IMR-90 (cell line): ENCODE measurements around the gene HPN. TPM values are rescaled to one million over a fixed set of nuclear protein-coding genes. Genes with fewer than 3 reads are reported as not detected.

Experiments used
- ATAC-seq: fragments of 200-7000 bp; cut with Tn5 transposase; 2 replicates; pipeline ENCODE4 v1.9.1; 2020; ENCODE audit warnings: low read depth, mild to moderate bottlenecking, moderate library complexity
- BruUV-seq: library from RNA; stranded (reverse); fragments of 400-500 nt; replicated peaks from 2 replicates; lab custom pipeline; 2021; lab: Mats Ljungman, UMichigan
- CTCF ChIA-PET: fragments of 300-600 bp; formaldehyde crosslinking; extraction: SDS; loops from one replicate; lab custom pipeline; 2021; ENCODE audit warnings: antibody characterized with exemption; lab: Yijun Ruan, JAX
- POLR2A ChIA-PET: fragments of 300-600 bp; sonication (Branson Sonifier 250); formaldehyde crosslinking; loops from one replicate; lab custom pipeline; 2022; ENCODE audit warnings: antibody characterized with exemption; ENCODE audit not compliant: unreplicated experiment; lab: Charles Lee
- DNase-seq: peaks from one replicate; pipeline ENCODE4 v3.0.0; 2013
- H2AFZ ChIP-seq: replicated peaks from 2 replicates; pipeline ENCODE3; 2013; ENCODE audit warnings: low read length, mild to moderate bottlenecking; ENCODE audit not compliant: poor library complexity
- H2AK5ac ChIP-seq: 2 replicates; pipeline ENCODE4 v1.6.1; 2013; ENCODE audit warnings: low read depth, low read length, inconsistent platforms
- H2AK9ac ChIP-seq: replicated peaks from 2 replicates; pipeline ENCODE3; 2013; ENCODE audit warnings: mild to moderate bottlenecking, low read depth, low read length, moderate library complexity; ENCODE audit not compliant: poor library complexity
- H2BK120ac ChIP-seq: 2 replicates; pipeline ENCODE4 v1.6.1; 2013; ENCODE audit warnings: low read depth, low read length, inconsistent platforms
- H2BK15ac ChIP-seq: 3 replicates; pipeline ENCODE4 v1.6.1; 2013; ENCODE audit warnings: low read depth, low read length, inconsistent platforms
- H2BK20ac ChIP-seq: 2 replicates; pipeline ENCODE4 v1.6.1; 2013; ENCODE audit warnings: low read depth, mild to moderate bottlenecking, inconsistent platforms, low read length, moderate library complexity
- H2BK5ac ChIP-seq: 2 replicates; pipeline ENCODE4 v1.6.1; 2013; ENCODE audit warnings: mild to moderate bottlenecking, low read depth, low read length, inconsistent platforms; ENCODE audit not compliant: poor library complexity, severe bottlenecking
- H3K14ac ChIP-seq: replicated peaks from 2 replicates; pipeline ENCODE4 v1.6.1; 2013; ENCODE audit warnings: low read depth, low read length, inconsistent platforms
- H3K18ac ChIP-seq: 2 replicates; pipeline ENCODE4 v1.6.1; 2013; ENCODE audit warnings: low read depth, low read length, control low read depth
- H3K23ac ChIP-seq: 2 replicates; pipeline ENCODE4 v1.6.1; 2013; ENCODE audit warnings: low read depth, low read length, inconsistent platforms
- H3K27ac ChIP-seq: 2 replicates; pipeline ENCODE4 v1.5.1; 2013; ENCODE audit warnings: mild to moderate bottlenecking, control low read depth, low read length; ENCODE audit not compliant: insufficient read depth
- H3K27me3 ChIP-seq: 2 replicates; pipeline ENCODE4 v1.6.1; 2013; ENCODE audit warnings: low read length; ENCODE audit not compliant: control insufficient read depth, insufficient read depth
- H3K36me3 ChIP-seq: 2 replicates; pipeline ENCODE4 v1.6.1; 2013; ENCODE audit warnings: low read length, mixed read lengths; ENCODE audit not compliant: control insufficient read depth, insufficient read depth
- H3K4ac ChIP-seq: 2 replicates; pipeline ENCODE4 v1.6.1; 2013; ENCODE audit warnings: low read depth, low read length, inconsistent platforms
- H3K4me1 ChIP-seq: 2 replicates; pipeline ENCODE4 v1.6.1; 2013; ENCODE audit warnings: low read length, mixed read lengths; ENCODE audit not compliant: control insufficient read depth, insufficient read depth
- H3K4me2 ChIP-seq: 2 replicates; pipeline ENCODE4 v1.6.1; 2013; ENCODE audit warnings: low read depth, mild to moderate bottlenecking, control low read depth, low read length, moderate library complexity
- H3K4me3 ChIP-seq: 2 replicates; pipeline ENCODE4 v1.5.1; 2013; ENCODE audit warnings: low read depth, mild to moderate bottlenecking, control low read depth, low read length, moderate library complexity; ENCODE audit not compliant: insufficient read depth
- H3K56ac ChIP-seq: 2 replicates; pipeline ENCODE4 v1.6.1; 2013; ENCODE audit warnings: low read length, inconsistent platforms; ENCODE audit not compliant: insufficient read depth; ENCODE audit errors: extremely low read depth
- H3K79me1 ChIP-seq, 2 experiments: 2 replicates each; pipeline ENCODE4 v1.6.1; 2013; ENCODE audit warnings: low read length in 2 of 2, inconsistent platforms in 1 of 2, low read depth in 1 of 2
- H3K9ac ChIP-seq: 2 replicates; pipeline ENCODE4 v1.6.1; 2013; ENCODE audit warnings: low read depth, low read length, control low read depth
- H3K9me1 ChIP-seq: 2 replicates; pipeline ENCODE4 v1.6.1; 2013; ENCODE audit warnings: low read length, inconsistent platforms; ENCODE audit not compliant: insufficient read depth
- H3K9me3 ChIP-seq: 2 replicates; pipeline ENCODE4 v1.6.1; 2013; ENCODE audit warnings: low read length; ENCODE audit not compliant: control insufficient read depth, insufficient read depth
- H4K20me1 ChIP-seq: 2 replicates; pipeline ENCODE4 v1.6.1; 2013; ENCODE audit warnings: low read length, inconsistent platforms; ENCODE audit not compliant: insufficient read depth
- H4K5ac ChIP-seq: 2 replicates; pipeline ENCODE4 v1.6.1; 2013; ENCODE audit warnings: mild to moderate bottlenecking, low read depth, low read length, control low read depth
- H4K8ac ChIP-seq, 2 experiments: 2 replicates each; pipeline ENCODE4 v1.6.1; 2013; ENCODE audit warnings: low read depth in 2 of 2, low read length in 2 of 2, control low read depth in 1 of 2, inconsistent platforms in 1 of 2
- H4K91ac ChIP-seq: 2 replicates; pipeline ENCODE4 v1.6.1; 2013; ENCODE audit warnings: low read depth, low read length, inconsistent platforms; ENCODE audit not compliant: insufficient read depth
- BHLHE40 ChIP-seq: fragments of 150-350 bp; IDR thresholded peaks from 2 replicates; pipeline ENCODE4 v1.6.1; 2016; ENCODE audit warnings: mild to moderate bottlenecking, low read depth, low read length
- ELK1 ChIP-seq: fragments of 150-350 bp; IDR thresholded peaks from 2 replicates; pipeline ENCODE4 v1.6.1; 2016; ENCODE audit warnings: low read depth, mild to moderate bottlenecking, low read length, moderate library complexity, borderline replicate concordance
- USF2 ChIP-seq: fragments of 150-350 bp; IDR thresholded peaks from 2 replicates; pipeline ENCODE4 v1.6.1; 2017; ENCODE audit warnings: mild to moderate bottlenecking, antibody characterized with exemption, low read length, low read depth
- WGBS, 2 experiments: methylation state at CpG; one replicate each; pipeline versions ENCODE4 v1.1.5 to v1.1.7; 2013; ENCODE audit warnings: missing lambda C conversion rate in 2 of 2; ENCODE audit not compliant: insufficient read length in 1 of 2; ENCODE audit errors: extremely low coverage in 2 of 2; 5-methylcytosine and 5-hydroxymethylcytosine counted together
- dilution Hi-C: fragments of 300-500 bp; cut with HindIII; formaldehyde crosslinking; loops from one replicate; pipeline ENCODE4 v1.14.3; 2018; ENCODE audit warnings: low sequenced_read_pairs; ENCODE audit not compliant: unreplicated experiment
- in situ Hi-C: fragments of 300-500 bp; cut with MboI; formaldehyde crosslinking; loops from 3 replicates; pipeline ENCODE4 v1.14.3; 2019; ENCODE audit warnings: low sequenced_read_pairs, inconsistent platforms, mixed read lengths
- intact Hi-C: fragments of 100-400 bp; cut with micrococcal nuclease; formaldehyde crosslinking; loops from 2 replicates; pipeline ENCODE4 v1.10.0; 2022
- polyA plus RNA-seq, 3 experiments: library from polyadenylated mRNA; depleted of rRNA; stranded (reverse); fragments of >200 nt; gene quantifications; 2 replicates each; pipeline ENCODE4 v1.2.3, GENCODE V29; 2012; ENCODE audit warnings: low replicate concordance in 1 of 3
- total RNA-seq: library from RNA; depleted of rRNA; stranded (reverse); fragments of >200 nt; gene quantifications from 2 replicates; pipeline ENCODE4 v1.2.3, GENCODE V29; 2012

The HPN gene
- total and polyA plus RNA-seq, 2 of the 4 experiments (the other 2 are of a cell fraction), result not detected

- Histone ChIP-seq H4K20me1 (0 out of 2 replicates have a peak, but pooled peaks cover 4% of the 10 kb centered on the region), H2BK5ac (no peak overlapping the region), H2BK20ac (no peak overlapping the region), H2BK120ac (no peak overlapping the region), H3K4me3 (no peak overlapping the region), H2AFZ (no peak overlapping the region), H3K9ac (no peak overlapping the region), H2AK5ac (no peak overlapping the region), H3K9me3 (no peaks in the 10 kb centered on the region), H3K4me2 (no peak overlapping the region), H2BK15ac (no peak overlapping the region), H3K18ac (no peak overlapping the region), H3K4me1 (no peaks in the 10 kb centered on the region), H3K4ac (no peak overlapping the region), H3K27ac (no peak overlapping the region), H4K5ac (no peak overlapping the region), H4K91ac (no peak overlapping the region), H3K9me1 (no peaks in the 10 kb centered on the region; the same call in 1 of the 2 replicates), H3K36me3 (peaks cover 73% of the 10 kb centered on the region), H3K14ac (no peak overlapping the region), H4K8ac (no peak overlapping the region), H2AK9ac (no peak overlapping the region), H3K27me3 (no peaks in the 10 kb centered on the region), H3K79me1 (peaks cover 0 to 18% of the 10 kb centered on the region in 2 experiments; a peak in 3 of 4 replicates), H3K56ac (no peak overlapping the region), H3K23ac (no peak overlapping the region)
- CTCF ChIA-PET, result no interaction called here
- in situ Hi-C loops (no loop called here), intact Hi-C loops (no loop called here), dilution Hi-C loops (no loop called here)
- TF ChIP-seq USF2, result 0 out of 2 replicates have a peak, but pooled peaks have one; percentile 8
- TF ChIP-seq ELK1, result no peak
- peak; percentile 41; the same call in 1 of the 2 replicates for TF ChIP-seq BHLHE40
- POLR2A ChIA-PET, result no interaction called here
- DNase-seq (peak; percentile 64), ATAC-seq (peak; percentile 56; the same call in 1 of the 2 replicates)
- 90% methylated on average over 2 of the region's 16 CpGs; no CpG with 5 or more reads in 1 of the 2 experiments for WGBS, 2 experiments
- no TSS peak for BruUV-seq
Observed at GRCh38 chr19:35015270-35015953, 26.1 kb upstream of the HPN start.
